Medulla oblongata (tissue), 1 donor: ENCODE results near the gene MRRF.
"Not testable (repeated sequence)": the region's sequence is repeated elsewhere in the genome, so short reads cannot be mapped to it uniquely, and the experiment has no call there.

ENCODE experiments used
- DNase-seq: peaks from one replicate; pipeline ENCODE4 v3.0.0-alpha.2; 2015; ENCODE audit errors: extremely low spot score

The MRRF gene

GRCh38 chr9:122355336-122355875, 90.7 kb downstream of the MRRF start:
- no peak for DNase-seq

- no peak for DNase-seq
These were observed 91.9 kb downstream of the MRRF start for GRCh38 chr9:122356627-122357026.

DNA sequence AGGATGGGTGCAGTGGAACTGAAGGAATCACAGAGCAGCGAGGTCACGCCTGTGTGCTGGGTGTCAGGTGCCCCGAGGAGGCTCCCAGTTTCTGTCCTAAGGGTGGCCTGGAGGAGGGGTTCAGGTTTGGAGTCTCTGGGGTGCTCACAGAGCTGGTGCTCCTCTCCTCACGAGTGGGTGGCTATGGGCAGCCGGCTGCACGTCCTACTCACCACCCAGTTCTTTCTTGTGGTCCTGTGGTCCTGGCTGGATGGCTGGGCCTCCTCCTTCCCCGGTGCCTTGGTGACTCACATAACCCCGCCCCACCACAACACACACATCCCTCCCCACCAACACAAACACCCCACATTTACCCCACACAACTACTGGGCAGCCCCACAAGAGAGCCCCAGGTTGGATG, 96.2 kb downstream of the MRRF start:
- DNase-seq, result no peak

DNA sequence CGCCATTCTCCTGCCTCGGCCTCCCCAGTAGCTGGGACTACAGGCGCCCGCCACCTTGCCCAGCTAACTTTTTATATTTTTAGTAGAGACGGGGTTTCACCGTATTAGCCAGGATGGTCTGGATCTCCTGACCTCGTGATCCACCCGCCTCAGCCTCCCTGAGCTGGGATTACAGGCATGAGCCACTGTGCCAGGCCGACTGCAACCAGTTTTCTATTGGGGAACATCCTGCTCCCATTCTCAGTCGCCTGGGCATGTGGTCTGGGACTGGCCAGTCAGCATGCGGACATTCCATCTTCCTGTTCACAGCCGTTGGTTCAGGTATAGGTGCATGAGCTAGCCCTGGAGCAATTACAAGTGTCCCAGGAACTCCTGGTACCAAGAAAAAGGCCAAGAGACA, 98.4 kb downstream of the MRRF start:
- not testable (repeated sequence) for DNase-seq

GRCh38 chr9:122364117-122364782, 99.6 kb downstream of the MRRF start:
- DNase-seq, result no peak

DNA sequence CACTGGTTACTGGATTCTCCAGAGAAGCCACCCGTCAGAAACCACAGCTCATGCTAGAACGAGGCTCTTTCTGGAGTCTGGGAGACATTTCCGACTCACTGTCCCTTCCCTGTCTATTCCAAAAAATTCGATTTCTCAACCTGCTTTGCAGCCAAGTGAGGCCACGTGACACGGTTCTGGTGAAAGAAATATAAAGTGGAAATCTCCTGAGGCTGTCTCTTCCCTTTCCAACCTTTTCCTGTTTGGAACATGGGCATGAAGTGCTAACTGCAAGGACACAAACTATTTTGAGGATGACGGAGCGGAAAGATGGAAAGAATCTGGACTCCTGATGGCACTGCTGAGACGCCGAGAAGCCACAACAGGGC, 100.1 kb downstream of the MRRF start:
- DNase-seq, result no peak

GRCh38 chr9:122366074-122366660, 101.5 kb downstream of the MRRF start:
- no peak for DNase-seq

DNA sequence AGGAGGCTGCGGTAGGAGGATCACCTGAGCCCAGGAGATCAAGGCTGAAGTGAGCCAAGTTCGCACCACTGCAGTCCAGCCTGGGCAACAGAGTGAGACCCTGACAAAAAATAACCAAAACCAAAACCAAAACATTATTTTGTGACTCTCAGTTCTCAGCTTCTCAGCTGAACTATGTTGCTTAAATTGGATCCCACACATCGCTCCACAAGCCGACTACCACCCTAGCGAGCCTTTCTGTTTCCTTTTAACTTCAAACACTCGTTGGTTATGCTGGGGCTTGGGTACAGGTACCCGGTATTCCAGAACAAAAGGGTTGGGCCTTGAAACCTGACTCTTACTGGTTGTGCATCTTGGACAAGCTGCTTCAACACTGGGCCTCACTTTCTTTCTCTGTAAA, 102.4 kb downstream of the MRRF start:
- no peak for DNase-seq

DNA sequence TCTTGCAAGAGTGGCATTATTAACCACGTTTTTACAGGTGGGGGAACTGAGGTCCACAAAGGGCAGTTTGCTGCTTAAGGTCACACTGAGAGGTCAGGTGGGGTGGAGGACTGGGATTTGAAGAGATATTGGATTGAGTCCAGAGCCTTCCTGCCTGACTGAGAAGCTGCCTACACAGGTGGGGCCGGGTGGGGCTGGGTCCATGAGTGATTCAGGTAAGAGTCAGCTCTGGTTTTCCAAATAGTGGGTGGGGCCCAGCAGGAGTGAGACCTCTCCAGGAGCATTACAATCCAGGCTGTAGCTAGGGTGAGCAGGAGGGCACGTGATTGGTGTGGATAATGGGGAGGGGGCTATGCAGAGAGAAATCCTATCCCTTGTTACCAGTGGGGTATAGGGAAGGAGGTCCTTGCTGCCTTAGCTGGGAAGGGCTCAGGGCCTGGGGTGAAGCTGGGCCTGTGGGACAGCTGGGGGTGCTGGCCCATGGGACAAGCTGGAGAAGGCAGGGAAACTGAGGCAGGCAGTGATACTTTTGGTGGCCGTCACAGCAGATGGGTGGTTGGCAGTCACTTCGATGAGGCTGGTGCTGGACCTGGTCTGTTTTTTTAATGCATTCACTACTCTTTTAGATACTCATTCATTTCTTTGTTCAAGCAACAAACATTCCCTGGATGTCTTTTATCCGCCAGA, 103.2 kb downstream of the MRRF start:
- DNase-seq, result no peak

DNA sequence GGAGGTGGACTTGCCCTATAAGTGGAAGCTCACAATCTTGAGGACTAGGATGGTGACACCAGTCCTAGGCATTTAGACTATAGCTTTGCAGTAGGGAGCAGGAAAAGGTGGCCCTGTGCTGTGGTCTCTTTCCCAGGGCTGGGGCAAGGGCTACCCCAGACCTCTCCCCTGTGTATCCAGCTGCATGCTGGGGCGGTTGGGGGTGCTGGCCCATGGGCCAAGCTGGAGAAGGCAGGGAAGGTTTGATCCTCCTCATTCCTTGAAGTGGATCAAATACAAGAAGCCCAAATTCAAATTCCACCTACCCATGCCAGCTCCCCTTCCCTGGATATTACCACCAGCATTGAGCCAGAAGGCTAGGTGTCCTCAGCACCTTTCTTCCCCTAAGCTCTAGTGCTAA, 104.0 kb downstream of the MRRF start:
- DNase-seq, result no peak

- peak; percentile 54 for DNase-seq
These were observed 105.6 kb downstream of the MRRF start for GRCh38 chr9:122370303-122370702.

- DNase-seq, result peak; percentile 25
These were observed 106.4 kb downstream of the MRRF start, which contains the start of gene PTGS1 for GRCh38 chr9:122370869-122371755. PTGS1 (plus strand) TSS chr9:122371024; CDS start chr9:122371085, 61 bp downstream.

- no peak for DNase-seq
These were observed 107.2 kb downstream of the MRRF start for GRCh38 chr9:122371846-122372245.

DNA sequence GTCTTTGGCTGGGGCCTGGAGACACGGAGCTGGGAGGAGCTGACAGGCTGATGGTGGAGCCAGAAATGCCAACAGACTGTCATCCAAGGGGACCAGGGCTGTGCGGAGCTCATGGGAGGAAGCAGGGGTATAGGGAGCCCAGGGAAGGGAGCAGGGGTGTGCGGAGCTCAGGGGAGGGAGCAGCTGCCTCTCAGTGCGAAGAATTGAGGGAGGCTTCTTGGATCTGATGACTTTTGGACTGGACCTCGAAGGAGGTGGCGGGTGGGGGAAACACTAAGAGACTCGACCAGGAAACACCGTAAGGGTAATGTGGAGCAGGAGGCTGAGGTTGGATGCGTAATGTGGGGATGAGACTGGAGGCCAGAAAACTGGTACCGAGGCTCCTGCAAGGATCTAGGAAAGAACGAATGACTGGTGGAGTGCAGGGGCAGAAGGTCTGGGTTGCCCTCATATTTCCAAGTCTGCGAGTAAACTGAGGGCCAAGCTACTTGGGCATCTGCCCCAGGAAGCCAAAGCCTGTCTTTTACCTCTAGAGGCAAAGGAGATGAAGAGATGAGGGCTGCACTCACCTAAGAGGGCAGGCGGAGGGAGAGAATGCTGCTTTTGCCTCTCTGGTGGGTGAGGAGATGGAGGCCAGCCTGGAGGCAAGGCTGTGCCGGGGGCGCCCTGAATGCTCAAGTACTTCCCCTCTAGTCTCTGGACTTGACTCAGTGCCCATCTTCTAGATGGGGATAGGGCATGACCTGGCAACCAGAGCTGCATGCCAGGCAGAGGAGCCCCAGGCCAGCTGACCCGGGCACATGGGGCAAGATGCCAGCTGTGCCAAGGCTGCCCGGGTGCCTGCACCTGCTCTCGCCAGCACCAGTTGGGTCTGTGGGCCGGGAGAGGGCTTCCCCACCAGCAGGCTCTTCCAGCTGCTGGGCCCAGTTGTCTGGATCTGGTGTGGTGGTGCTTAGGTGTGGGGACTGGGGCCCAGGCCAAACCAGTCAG, 108.5 kb downstream of the MRRF start:
- DNase-seq, result no peak

DNA sequence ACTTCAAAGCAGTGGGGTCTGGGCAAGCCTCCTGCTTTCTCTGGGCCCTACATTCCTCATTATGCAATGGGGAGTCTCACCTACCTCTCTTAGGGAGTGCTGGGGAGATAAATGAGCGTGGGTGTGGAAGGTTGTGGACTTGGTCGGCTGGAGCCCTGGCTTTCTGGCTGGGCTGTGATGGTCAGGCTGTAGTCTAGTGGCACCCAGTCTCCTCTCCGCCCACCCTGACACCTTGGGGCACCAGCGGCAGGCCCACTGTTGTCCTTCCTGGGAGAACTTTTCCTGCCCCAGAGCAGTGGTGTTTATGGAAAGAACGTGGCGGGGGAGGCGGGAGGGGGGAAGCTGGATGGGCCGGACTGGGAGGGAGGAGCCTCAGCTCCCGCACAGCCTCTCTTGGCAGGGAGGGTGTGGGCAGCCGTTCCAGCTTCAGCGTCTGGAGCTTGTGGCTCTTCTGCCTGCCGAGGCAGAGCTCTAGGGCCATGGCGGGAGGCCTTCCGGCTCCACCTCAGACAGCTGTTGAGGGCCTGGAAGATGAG, 110.3 kb downstream of the MRRF start:
- no peak for DNase-seq

DNA sequence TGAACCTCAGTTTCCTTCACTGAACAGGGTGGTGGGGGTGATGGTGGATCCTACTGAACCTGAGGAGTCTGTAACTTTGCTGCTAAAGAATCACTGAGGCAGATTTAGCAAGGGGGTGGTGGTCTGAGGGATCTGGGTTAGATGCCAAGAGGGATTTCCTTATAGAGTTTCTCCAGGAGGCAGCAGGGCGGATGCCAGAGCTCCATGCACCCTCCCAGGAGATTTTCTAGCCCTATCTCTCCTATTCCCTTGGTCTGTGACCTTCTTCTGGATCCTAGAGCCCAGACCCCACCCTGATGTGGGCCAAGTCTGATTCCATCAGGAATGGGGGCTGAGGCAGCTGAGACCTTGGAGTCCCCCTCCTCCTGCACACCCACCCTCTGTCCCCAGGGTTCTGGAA, 112.1 kb downstream of the MRRF start:
- DNase-seq, result no peak

GRCh38 chr9:122377241-122378164, 112.8 kb downstream of the MRRF start:
- DNase-seq, result no peak

DNA sequence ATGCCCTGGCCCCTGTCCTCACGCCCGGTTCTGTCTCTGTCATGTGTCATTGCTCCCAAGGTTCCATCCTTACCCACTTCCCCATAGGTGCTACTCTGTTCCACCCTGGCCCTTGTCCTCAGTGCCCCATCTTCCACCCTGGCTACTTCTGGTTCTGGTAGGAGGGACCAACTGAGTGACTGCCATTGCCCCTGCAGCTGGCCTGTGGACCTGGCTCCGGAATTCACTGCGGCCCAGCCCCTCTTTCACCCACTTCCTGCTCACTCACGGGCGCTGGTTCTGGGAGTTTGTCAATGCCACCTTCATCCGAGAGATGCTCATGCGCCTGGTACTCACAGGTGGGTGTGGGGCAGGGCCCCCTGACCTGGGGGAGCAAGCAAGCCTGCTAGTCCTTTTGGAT, 113.6 kb downstream of the MRRF start:
- no peak for DNase-seq

DNA sequence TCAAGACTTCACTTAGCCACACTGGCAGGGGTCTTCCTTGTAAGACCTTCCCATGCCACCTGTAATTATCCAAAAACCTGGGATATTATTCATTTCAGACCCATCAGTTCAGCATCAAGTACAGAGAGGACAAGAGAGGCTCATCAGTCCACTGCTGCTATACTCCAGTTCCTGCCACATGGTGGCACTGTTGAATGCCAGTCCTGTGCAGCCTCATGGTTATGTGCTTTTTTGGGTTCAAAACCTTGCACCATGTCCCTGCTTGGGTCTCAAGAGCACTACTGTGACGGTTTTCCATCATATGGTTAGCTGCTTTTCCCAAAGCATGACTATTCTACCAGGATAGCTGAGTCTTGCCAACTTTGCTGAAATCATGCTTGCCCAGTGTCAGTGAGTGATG, 114.7 kb downstream of the MRRF start:
- no peak for DNase-seq
